ENCODE results near the gene RAVER2.

RAVER2 gene

GRCh38 chr1:64845831-64846425 is 101.1 kb downstream of the RAVER2 start:
- DNase-seq (ENCODE audit: extremely low read depth, insufficient read length): no peak
- H3K36me3 ChIP-seq (ENCODE audit: control insufficient read depth, insufficient read depth, low read length): peaks cover 22% of the 10 kb centered on the region
- no peak for TF ChIP-seq CTCF (IDR thresholded peaks at IDR 0.05; ENCODE audit: insufficient read depth, low read length, poor library complexity, severe bottlenecking)

GRCh38 chr1:64846573-64847430 is 101.9 kb downstream of the RAVER2 start:
- no peaks in the 10 kb centered on the region for H3K27me3 ChIP-seq (replicated peaks; ENCODE audit: control insufficient read depth, insufficient read depth, low read length)
- H3K36me3 ChIP-seq (ENCODE audit: control insufficient read depth, insufficient read depth, low read length): peaks cover 17% of the 10 kb centered on the region
- no peak overlapping the region for H3K4me3 ChIP-seq (replicated peaks; ENCODE audit: low read depth, low read length)
- no peak for TF ChIP-seq CTCF (IDR thresholded peaks at IDR 0.05; ENCODE audit: insufficient read depth, low read length, poor library complexity, severe bottlenecking)
- no peak for DNase-seq (ENCODE audit: extremely low read depth, insufficient read length)

More at GRCh38 chr1:64845831-64846425, 101.1 kb downstream of the RAVER2 start:
- Histone ChIP-seq H3K27me3 (replicated peaks; ENCODE audit: control insufficient read depth, insufficient read depth, low read length) (no peaks in the 10 kb centered on the region), H3K4me3 (replicated peaks; ENCODE audit: low read depth, low read length) (no peak overlapping the region)

GRCh38 chr1:64847666-64848065 is 102.8 kb downstream of the RAVER2 start:
- TF ChIP-seq CTCF (IDR thresholded peaks at IDR 0.05; ENCODE audit: insufficient read depth, low read length, poor library complexity, severe bottlenecking): no peak
- Histone ChIP-seq H3K4me3 (replicated peaks; ENCODE audit: low read depth, low read length) (no peak overlapping the region), H3K36me3 (ENCODE audit: control insufficient read depth, insufficient read depth, low read length) (peaks cover 19% of the 10 kb centered on the region), H3K27me3 (replicated peaks; ENCODE audit: control insufficient read depth, insufficient read depth, low read length) (no peaks in the 10 kb centered on the region)
- no peak for DNase-seq (ENCODE audit: extremely low read depth, insufficient read length)

- DNase-seq (ENCODE audit: extremely low read depth, insufficient read length): no peak
- peaks cover 19% of the 10 kb centered on the region for H3K36me3 ChIP-seq (ENCODE audit: control insufficient read depth, insufficient read depth, low read length)
- TF ChIP-seq CTCF (IDR thresholded peaks at IDR 0.05; ENCODE audit: insufficient read depth, low read length, poor library complexity, severe bottlenecking): no peak
- H3K4me3 ChIP-seq (replicated peaks; ENCODE audit: low read depth, low read length): no peak overlapping the region
- no peaks in the 10 kb centered on the region for H3K27me3 ChIP-seq (replicated peaks; ENCODE audit: control insufficient read depth, insufficient read depth, low read length)
Measured at GRCh38 chr1:64848136-64848535, 103.3 kb downstream of the RAVER2 start.

- H3K36me3 ChIP-seq (ENCODE audit: control insufficient read depth, insufficient read depth, low read length): peaks cover 22% of the 10 kb centered on the region
Measured at GRCh38 chr1:64848803-64849202, 103.9 kb downstream of the RAVER2 start.

More at GRCh38 chr1:64848803-64849202, 103.9 kb downstream of the RAVER2 start:
- no peaks in the 10 kb centered on the region for H3K27me3 ChIP-seq (replicated peaks; ENCODE audit: control insufficient read depth, insufficient read depth, low read length)
- no peak for TF ChIP-seq CTCF (IDR thresholded peaks at IDR 0.05; ENCODE audit: insufficient read depth, low read length, poor library complexity, severe bottlenecking)
- no peak overlapping the region for H3K4me3 ChIP-seq (replicated peaks; ENCODE audit: low read depth, low read length)
- DNase-seq (ENCODE audit: extremely low read depth, insufficient read length): no peak

All from GM06990 (cell line).